ENCODE measurements around the gene INS. TPM values are rescaled to one million over a fixed set of nuclear protein-coding genes. Genes with fewer than 3 reads are reported as not detected.

INS gene
- total RNA-seq, 2 donors from 2014 or later = 1,947 to 16,276 TPM

DNA sequence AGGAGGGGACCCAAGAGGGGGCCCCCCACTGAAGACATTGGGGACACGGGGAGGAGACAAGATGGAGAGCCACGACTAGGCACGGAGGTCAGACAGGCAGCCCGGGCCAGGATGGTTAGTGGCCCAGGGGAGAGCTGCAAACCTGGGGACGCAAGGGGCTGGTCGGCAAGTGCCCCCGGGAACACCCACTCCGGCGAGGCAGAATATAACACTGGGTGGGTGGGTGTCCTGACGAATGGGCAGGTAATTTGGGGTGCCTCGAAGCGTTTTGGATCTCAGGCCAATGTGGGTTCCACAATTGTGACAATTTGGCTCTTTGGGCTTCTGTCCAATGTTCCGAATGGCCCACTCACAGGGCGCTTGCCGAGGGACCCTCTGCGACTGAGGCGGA is 31.7 kb downstream of the INS start:
- H3K9me3 ChIP-seq = no peaks in the 10 kb centered on the region
- no peaks in the 10 kb centered on the region for H3K27me3 ChIP-seq
- no peak overlapping the region for H3K27ac ChIP-seq
- intact Hi-C loops (cut with DNase I) = no loop called here
- H3K36me3 ChIP-seq (replicated peaks in 1 of 2; ENCODE audit: insufficient read depth in 1 of 2, low read depth in 2 of 2) = no peaks in the 10 kb centered on the region
- ATAC-seq (no peak), DNase-seq (no peak)
- no peaks in the 10 kb centered on the region for H3K4me1 ChIP-seq
- H3K4me3 ChIP-seq = no peak overlapping the region
- TF ChIP-seq, protein P1, sequence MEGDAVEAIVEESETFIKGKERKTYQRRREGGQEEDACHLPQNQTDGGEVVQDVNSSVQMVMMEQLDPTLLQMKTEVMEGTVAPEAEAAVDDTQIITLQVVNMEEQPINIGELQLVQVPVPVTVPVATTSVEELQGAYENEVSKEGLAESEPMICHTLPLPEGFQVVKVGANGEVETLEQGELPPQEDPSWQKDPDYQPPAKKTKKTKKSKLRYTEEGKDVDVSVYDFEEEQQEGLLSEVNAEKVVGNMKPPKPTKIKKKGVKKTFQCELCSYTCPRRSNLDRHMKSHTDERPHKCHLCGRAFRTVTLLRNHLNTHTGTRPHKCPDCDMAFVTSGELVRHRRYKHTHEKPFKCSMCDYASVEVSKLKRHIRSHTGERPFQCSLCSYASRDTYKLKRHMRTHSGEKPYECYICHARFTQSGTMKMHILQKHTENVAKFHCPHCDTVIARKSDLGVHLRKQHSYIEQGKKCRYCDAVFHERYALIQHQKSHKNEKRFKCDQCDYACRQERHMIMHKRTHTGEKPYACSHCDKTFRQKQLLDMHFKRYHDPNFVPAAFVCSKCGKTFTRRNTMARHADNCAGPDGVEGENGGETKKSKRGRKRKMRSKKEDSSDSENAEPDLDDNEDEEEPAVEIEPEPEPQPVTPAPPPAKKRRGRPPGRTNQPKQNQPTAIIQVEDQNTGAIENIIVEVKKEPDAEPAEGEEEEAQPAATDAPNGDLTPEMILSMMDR (IDR thresholded peaks at IDR 0.05) = no peak
- TF ChIP-seq POLR2A (IDR thresholded peaks at IDR 0.05) = no peak
- WGBS, 2 donors = 73 to 78% methylated on average over 15 to 17 of the region's 17 CpGs

DNA sequence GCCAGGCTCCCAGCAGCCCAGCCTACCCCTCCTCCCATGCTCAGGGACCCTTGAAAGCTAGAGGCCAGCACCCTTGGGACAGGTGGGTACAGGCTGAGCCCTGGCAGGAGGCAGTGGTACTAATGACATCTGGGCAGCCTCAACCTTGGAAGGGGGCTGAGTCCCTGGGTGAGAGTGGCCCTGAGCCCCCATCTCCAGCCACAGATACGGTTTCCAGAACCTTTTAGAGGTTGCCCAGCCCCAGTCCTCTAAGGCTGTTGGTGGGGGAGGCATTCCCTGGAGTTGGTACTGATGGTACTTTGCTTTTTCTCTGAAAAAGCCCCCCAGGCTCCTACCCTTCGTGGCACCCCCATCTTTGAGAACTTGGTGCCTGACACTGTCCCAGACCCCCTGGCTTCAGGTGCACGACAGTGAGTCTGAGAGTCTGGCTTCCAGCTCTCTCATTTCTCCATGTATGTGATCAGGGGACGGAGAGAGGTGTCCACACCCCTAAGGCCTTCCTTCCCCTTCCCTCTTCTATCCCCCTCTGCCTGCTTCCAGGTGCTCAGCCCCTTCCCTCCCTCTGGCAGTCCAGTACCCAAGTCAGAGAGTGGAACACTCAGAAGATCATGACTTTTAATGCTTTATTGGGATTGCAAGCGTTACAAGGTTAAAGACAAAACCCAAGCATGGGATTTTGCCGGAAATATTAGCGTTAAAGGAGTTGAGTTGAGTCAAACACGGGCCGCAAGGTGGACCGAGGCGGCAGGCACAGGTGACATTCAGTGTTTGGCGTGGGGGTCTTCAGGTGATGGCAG is 32.3 kb downstream of the INS start:
- no peaks in the 10 kb centered on the region for H3K9me3 ChIP-seq
- ATAC-seq (no peak), DNase-seq (no peak)
- H3K27me3 ChIP-seq = no peaks in the 10 kb centered on the region
- intact Hi-C loops (cut with DNase I) = no loop called here
- whole genome bisulfite sequencing, 2 donors = 59 to 73% methylated on average over 10 to 12 of the region's 12 CpGs
- TF ChIP-seq, protein P1 (IDR thresholded peaks at IDR 0.05) = no peak
- no peak for TF ChIP-seq POLR2A (IDR thresholded peaks at IDR 0.05)
- no peak overlapping the region for H3K4me3 ChIP-seq
- H3K27ac ChIP-seq = no peak overlapping the region
- no peaks in the 10 kb centered on the region for H3K36me3 ChIP-seq (replicated peaks in 1 of 2; ENCODE audit: insufficient read depth in 1 of 2, low read depth in 2 of 2)
- H3K4me1 ChIP-seq = no peaks in the 10 kb centered on the region

DNA sequence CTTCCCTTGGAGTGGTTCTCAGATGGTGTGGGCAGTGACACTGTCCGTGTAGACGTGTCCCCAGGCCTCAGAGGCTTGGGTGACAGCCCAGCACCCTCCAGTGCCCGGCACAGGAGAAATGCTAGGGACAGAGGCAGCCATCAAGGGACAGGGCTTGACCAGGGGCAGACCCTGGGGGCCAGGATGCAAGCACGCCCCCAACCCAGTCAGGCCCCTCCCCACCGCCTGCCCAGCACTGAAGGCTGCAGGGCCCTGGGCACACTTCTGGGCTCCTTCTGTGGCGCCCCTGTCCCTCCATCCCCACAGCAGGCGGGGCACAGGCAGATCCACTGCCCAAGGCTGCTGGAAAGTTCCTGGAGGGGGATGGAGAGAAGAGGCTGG is 32.9 kb downstream of the INS start:
- Histone ChIP-seq H3K27ac (no peak overlapping the region), H3K9me3 (no peaks in the 10 kb centered on the region), H3K36me3 (replicated peaks in 1 of 2; ENCODE audit: insufficient read depth in 1 of 2, low read depth in 2 of 2) (no peaks in the 10 kb centered on the region), H3K27me3 (no peaks in the 10 kb centered on the region), H3K4me1 (no peaks in the 10 kb centered on the region), H3K4me3 (no peak overlapping the region)
- TF ChIP-seq, protein P1 (IDR thresholded peaks at IDR 0.05) = no peak
- no peak for TF ChIP-seq POLR2A (IDR thresholded peaks at IDR 0.05)
- WGBS, 2 donors = 76 to 83% methylated on average over 4 to 5 of the region's 7 CpGs
- DNase-seq (no peak), ATAC-seq (no peak)
- intact Hi-C loops (cut with DNase I) = no loop called here

DNA sequence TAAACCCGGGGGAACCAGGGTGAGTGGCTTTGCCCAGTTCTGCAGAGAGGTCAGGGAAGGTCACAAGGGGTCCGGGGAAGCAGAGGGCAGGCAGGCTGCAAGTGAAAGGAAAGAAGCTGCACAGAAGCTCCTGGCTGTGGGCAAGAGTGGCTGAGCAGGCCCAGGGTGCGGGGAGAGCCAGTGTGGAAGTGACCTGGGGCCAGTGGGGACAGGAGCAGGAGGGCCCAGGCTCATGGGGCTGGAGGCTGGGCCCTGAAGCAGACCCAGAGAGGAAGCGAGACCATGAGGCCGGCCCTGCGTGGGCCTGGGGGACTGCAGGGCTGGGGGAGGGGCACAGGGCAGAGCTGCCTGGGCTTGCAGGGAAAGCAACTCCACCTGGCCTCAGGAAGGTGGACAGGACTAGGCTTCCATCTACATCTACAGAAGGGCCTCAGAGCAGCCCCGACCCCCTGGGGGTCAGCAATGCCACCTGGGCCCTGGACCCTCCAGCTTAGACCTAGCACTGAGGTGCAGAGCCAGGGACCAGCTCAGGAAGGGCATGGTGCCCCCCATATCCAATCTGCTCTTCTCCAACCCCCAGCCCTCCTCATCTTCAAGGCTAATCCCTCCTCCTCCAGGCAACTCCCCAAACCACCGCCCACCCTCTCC is 33.4 kb downstream of the INS start:
- Histone ChIP-seq H3K27me3 (no peaks in the 10 kb centered on the region), H3K4me3 (no peak overlapping the region), H3K36me3 (replicated peaks in 1 of 2; ENCODE audit: insufficient read depth in 1 of 2, low read depth in 2 of 2) (no peaks in the 10 kb centered on the region), H3K27ac (no peak overlapping the region), H3K4me1 (no peaks in the 10 kb centered on the region), H3K9me3 (no peaks in the 10 kb centered on the region)
- TF ChIP-seq, protein P1 (IDR thresholded peaks at IDR 0.05) = no peak
- no peak for TF ChIP-seq POLR2A (IDR thresholded peaks at IDR 0.05)
- ATAC-seq = no peak
- WGBS, 2 donors = 51 to 71% methylated on average over 5 to 8 of the region's 8 CpGs
- intact Hi-C loops (cut with DNase I) = no loop called here
- no peak for DNase-seq

Measured in body of pancreas (tissue), 4 donors.